Hepatocyte (in vitro differentiated cells): Measurements from ENCODE around the gene SLC25A27.

Source experiments
- CTCF ChIP-seq: fragments of 200-600 bp; sonication (generic); IDR thresholded peaks from 2 replicates; pipeline ENCODE4 v1.5.1; 2016; ENCODE audit warnings: antibody characterized with exemption, mild to moderate bottlenecking; ENCODE audit not compliant: poor library complexity
- EZH2 ChIP-seq: fragments of 200-600 bp; sonication (generic); IDR thresholded peaks from 2 replicates; pipeline ENCODE4 v1.6.1; 2016; ENCODE audit warnings: antibody characterized with exemption, mild to moderate bottlenecking, borderline replicate concordance

- no peak for TF ChIP-seq CTCF
- TF ChIP-seq EZH2 = no peak
Measured at GRCh38 chr6:46667377-46667776, 14.6 kb downstream of the SLC25A27 start.
